HepG2 (cell line): Measurements from ENCODE around the gene TEKT5. TPM values are rescaled to one million over a fixed set of nuclear protein-coding genes. Genes with fewer than 3 reads are reported as not detected.

Source experiments
- ATAC-seq: fragments of 200-7000 bp; cut with Tn5 transposase; 3 replicates; pipeline ENCODE4 v1.9.1; 2020; ENCODE audit warnings: mild to moderate bottlenecking, moderate library complexity
- BruUV-seq: library from RNA; stranded (reverse); fragments of 400-500 nt; replicated peaks from 2 replicates; lab custom pipeline; 2021; lab: Mats Ljungman, UMichigan
- CTCF ChIA-PET: fragments of 300-600 bp; formaldehyde crosslinking; extraction: SDS; loops from one replicate; lab custom pipeline; 2021; ENCODE audit warnings: low total read pairs, inconsistent platforms, low intra/inter-chr PET ratio; lab: Yijun Ruan, JAX
- POLR2A ChIA-PET: fragments of 350-600 bp; sonication (Branson Sonifier 250); formaldehyde crosslinking; loops from one replicate; lab custom pipeline; 2020; ENCODE audit warnings: antibody characterized with exemption, inconsistent platforms; lab: Yijun Ruan, JAX
- DNase-seq: peaks from one replicate; pipeline ENCODE4 v3.0.0-alpha.2; 2015; ENCODE audit warnings: low spot score
- FAIRE-seq: peaks from 3 replicates; lab custom pipeline; 2011; peaks lifted over from hg19 to GRCh38; lab: Jason Lieb, UNC
- H2AFZ ChIP-seq: one replicate; pipeline ENCODE4 v1.6.1; 2011; ENCODE audit warnings: low read length, inconsistent platforms
- H3K27ac ChIP-seq: fragments of 300-600 bp; 3 replicates; pipeline ENCODE4 v1.8.0; 2011; ENCODE audit warnings: mixed run types, mild to moderate bottlenecking, mixed read lengths, low read length, inconsistent platforms; ENCODE audit not compliant: insufficient read depth; ENCODE audit errors: extremely low read length
- H3K27me3 ChIP-seq, 2 experiments: fragments of 200-600 bp in 1 of 2; 2 replicates in 1 of 2; 3 replicates in 1 of 2; pipeline versions ENCODE4 v1.6.0 to v1.8.0; 2011; ENCODE audit warnings: low read length in 2 of 2, mild to moderate bottlenecking in 2 of 2, moderate library complexity in 2 of 2, inconsistent platforms in 1 of 2; ENCODE audit not compliant: insufficient read depth in 2 of 2, control insufficient read depth in 1 of 2
- H3K36me3 ChIP-seq, 2 experiments: fragments of 200-600 bp in 1 of 2; replicated peaks in 1 of 2; 2 replicates in 1 of 2; 3 replicates in 1 of 2; pipeline versions ENCODE4 v1.5.1 to v1.8.0; 2011; ENCODE audit warnings: low read length in 2 of 2, inconsistent platforms in 1 of 2; ENCODE audit not compliant: insufficient read depth in 2 of 2, control insufficient read depth in 1 of 2
- H3K4me1 ChIP-seq: 2 replicates; pipeline ENCODE4 v1.5.1; 2012; ENCODE audit warnings: low read length, inconsistent platforms; ENCODE audit not compliant: insufficient read depth
- H3K4me2 ChIP-seq: 2 replicates; pipeline ENCODE4 v1.6.0; 2011; ENCODE audit warnings: low read depth, low read length, inconsistent platforms
- H3K4me3 ChIP-seq, 3 experiments: fragments of 200-600 bp in 1 of 3; sonication (generic), shearing (Covaris generic) in 1 of 3; replicated peaks in 1 of 3; 2 replicates each; pipeline ENCODE4 v1.5.1; 2011 to 2016; ENCODE audit warnings: low read length in 3 of 3, inconsistent platforms in 2 of 3, low read depth in 2 of 3, mild to moderate bottlenecking in 2 of 3, control low read depth in 1 of 3, mixed read lengths in 1 of 3; ENCODE audit not compliant: insufficient read depth in 1 of 3
- H3K79me2 ChIP-seq: one replicate; pipeline ENCODE4 v1.6.1; 2011; ENCODE audit warnings: low read length, inconsistent platforms; ENCODE audit not compliant: insufficient read depth
- H3K9ac ChIP-seq: 2 replicates; pipeline ENCODE4 v1.6.0; 2011; ENCODE audit warnings: mild to moderate bottlenecking, low read depth, low read length, inconsistent platforms; ENCODE audit not compliant: insufficient read depth
- H3K9me3 ChIP-seq: 2 replicates; pipeline ENCODE4 v1.5.1; 2012; ENCODE audit warnings: mild to moderate bottlenecking, low read length
- H4K20me1 ChIP-seq: 2 replicates; pipeline ENCODE4 v1.6.0; 2011; ENCODE audit warnings: inconsistent platforms, mild to moderate bottlenecking, low read length, moderate library complexity; ENCODE audit not compliant: insufficient read depth
- CBX2 ChIP-seq, 2 experiments: fragments of 200-600 bp in 1 of 2; sonication (generic); formaldehyde crosslinking in 1 of 2; IDR thresholded peaks; 2 replicates each; pipeline versions ENCODE4 v1.7.0 to v1.8.1; 2018 to 2022; ENCODE audit warnings: low read depth in 2 of 2, low read length in 1 of 2, mild to moderate bottlenecking in 1 of 2, missing genetic modification reagents in 1 of 2
- CREB1 ChIP-seq, 2 experiments: fragments of 450-650 bp in 1 of 2; IDR thresholded peaks; 2 replicates each; pipeline ENCODE4 v1.6.1; 2016 to 2017; ENCODE audit warnings: control low read depth in 1 of 2, mild to moderate bottlenecking in 1 of 2, missing compliant biosample characterization in 1 of 2, missing genetic modification characterization in 1 of 2
- EED ChIP-seq: sonication (generic); formaldehyde crosslinking; IDR thresholded peaks from 2 replicates; pipeline ENCODE4 v1.5.0; 2020; ENCODE audit warnings: mild to moderate bottlenecking, missing genetic modification reagents
- FOXK2 ChIP-seq: fragments of 450-650 bp; IDR thresholded peaks from 2 replicates; pipeline ENCODE4 v1.6.1; 2016
- HIVEP1 ChIP-seq: sonication (generic); formaldehyde crosslinking; IDR thresholded peaks from 2 replicates; pipeline ENCODE4 v1.4.0; 2020; ENCODE audit warnings: mild to moderate bottlenecking, missing genetic modification reagents
- HNF4A ChIP-seq: sonication (generic); formaldehyde crosslinking; IDR thresholded peaks from 2 replicates; pipeline ENCODE4 v1.4.0; 2020; ENCODE audit warnings: missing genetic modification reagents
- HNRNPK ChIP-seq: fragments of 200-400 bp; formaldehyde crosslinking; IDR thresholded peaks from 2 replicates; pipeline ENCODE4 v1.6.1; 2018; ENCODE audit warnings: low read length, low read depth, moderate library complexity, mild to moderate bottlenecking; ENCODE audit not compliant: poor library complexity, severe bottlenecking
- HNRNPL ChIP-seq: fragments of 200-400 bp; formaldehyde crosslinking; IDR thresholded peaks from 2 replicates; pipeline ENCODE4 v1.6.1; 2017; ENCODE audit warnings: mild to moderate bottlenecking, low read depth, low read length
- HOXA5 ChIP-seq: sonication (generic); formaldehyde crosslinking; IDR thresholded peaks from 2 replicates; pipeline ENCODE4 v1.4.0; 2020; ENCODE audit warnings: missing genetic modification reagents
- HOXA7 ChIP-seq: sonication (generic); formaldehyde crosslinking; IDR thresholded peaks from 2 replicates; pipeline ENCODE4 v1.8.1; 2022; ENCODE audit warnings: mild to moderate bottlenecking, missing genetic modification reagents, moderate library complexity
- MED1 ChIP-seq: sonication (generic); formaldehyde crosslinking; IDR thresholded peaks from 2 replicates; pipeline ENCODE4 v1.4.0; 2020; ENCODE audit warnings: missing genetic modification reagents
- MIER2 ChIP-seq: IDR thresholded peaks from 2 replicates; pipeline ENCODE4 v1.6.1; 2016; ENCODE audit warnings: missing biosample characterization, missing genetic modification reagents
- NFYB ChIP-seq: sonication (generic); formaldehyde crosslinking; IDR thresholded peaks from 2 replicates; pipeline ENCODE4 v1.4.0; 2020; ENCODE audit warnings: missing genetic modification reagents
- RBAK ChIP-seq: sonication (generic); formaldehyde crosslinking; IDR thresholded peaks from 2 replicates; pipeline ENCODE4 v1.5.1; 2020; ENCODE audit warnings: mild to moderate bottlenecking, missing genetic modification reagents
- REXO4 ChIP-seq: sonication (generic); formaldehyde crosslinking; IDR thresholded peaks from 2 replicates; pipeline ENCODE4 v1.8.0; 2022; ENCODE audit warnings: missing genetic modification reagents, mild to moderate bottlenecking, borderline replicate concordance
- SMYD3 ChIP-seq: sonication (generic); formaldehyde crosslinking; IDR thresholded peaks from 2 replicates; pipeline ENCODE4 v1.8.1; 2023; ENCODE audit warnings: mild to moderate bottlenecking, missing genetic modification reagents
- SRF ChIP-seq: IDR thresholded peaks from 2 replicates; pipeline ENCODE4 v1.6.1; 2011; ENCODE audit warnings: mild to moderate bottlenecking, low read depth, low read length, moderate library complexity
- TAF1 ChIP-seq: sonication (generic); formaldehyde crosslinking; IDR thresholded peaks from 2 replicates; pipeline ENCODE4 v1.4.0; 2020; ENCODE audit warnings: missing genetic modification reagents
- ZNF143 ChIP-seq: sonication (generic); formaldehyde crosslinking; IDR thresholded peaks from 2 replicates; pipeline ENCODE4 v1.4.0; 2020; ENCODE audit warnings: missing genetic modification reagents
- ZNF264 ChIP-seq: sonication (generic); formaldehyde crosslinking; IDR thresholded peaks from 2 replicates; pipeline ENCODE4 v1.4.0; 2020; ENCODE audit warnings: missing genetic modification reagents
- ZNF607 ChIP-seq: sonication (generic); formaldehyde crosslinking; IDR thresholded peaks from 2 replicates; pipeline ENCODE4 v1.5.1; 2020; ENCODE audit warnings: missing genetic modification reagents, mild to moderate bottlenecking, borderline replicate concordance
- ZNF761 ChIP-seq: sonication (generic); formaldehyde crosslinking; conservative IDR thresholded peaks from 2 replicates; pipeline ENCODE4 v1.4.0; 2020; ENCODE audit warnings: mild to moderate bottlenecking, missing genetic modification reagents
- ZNF777 ChIP-seq: sonication (generic); formaldehyde crosslinking; IDR thresholded peaks from 2 replicates; pipeline ENCODE4 v1.4.0; 2020; ENCODE audit warnings: missing genetic modification reagents
- ZNF790 ChIP-seq: sonication (generic); formaldehyde crosslinking; IDR thresholded peaks from 2 replicates; pipeline ENCODE4 v1.8.0; 2022; ENCODE audit warnings: missing genetic modification reagents, mild to moderate bottlenecking, borderline replicate concordance
- WGBS: methylation state at CpG from one replicate; pipeline ENCODE4 v1.1.6; 2017; ENCODE audit warnings: low lambda C conversion rate; 5-methylcytosine and 5-hydroxymethylcytosine counted together
- in situ Hi-C: cut with HindIII; loops from 2 replicates; pipeline ENCODE4 v1.10.0; 2017; ENCODE audit warnings: low pct_unique_long_range_greater_than_20kb; ENCODE audit not compliant: extremely low pct_ligation_motif_present
- intact Hi-C: fragments of 100-400 bp; cut with micrococcal nuclease; formaldehyde crosslinking; loops from one replicate; pipeline ENCODE4 v1.10.0; 2022; ENCODE audit not compliant: unreplicated experiment
- polyA plus RNA-seq, 8 experiments: library from polyadenylated mRNA; depleted of rRNA in 3 of 8; stranded (reverse) in 7 of 8; unstranded in 1 of 8; fragments of >200 nt; fragmentation: Illumina TruSeq in 4 of 8; extraction: Trizol in 4 of 8; gene quantifications; 2 replicates each; pipeline versions ENCODE4 v1.2.1 to v1.2.3, GENCODE V29; 2011 to 2016; ENCODE audit warnings: low read depth in 4 of 8, missing spikeins in 1 of 8, mixed read lengths in 1 of 8; ENCODE audit not compliant: insufficient read depth in 1 of 8
- total RNA-seq, 5 experiments: library from RNA; depleted of rRNA; stranded (reverse); fragments of >200 nt; fragmentation: Illumina TruSeq; extraction: Trizol; gene quantifications; 2 replicates each; pipeline ENCODE4 v1.2.3, GENCODE V29; 2016; ENCODE audit warnings: low read depth in 1 of 5

The TEKT5 gene
- total and polyA plus RNA-seq, 2 of the 13 experiments (the other 11 are each of a cell fraction or from before 2014, with no cell fraction given), result 0.16 TPM; not detected in 1

DNA sequence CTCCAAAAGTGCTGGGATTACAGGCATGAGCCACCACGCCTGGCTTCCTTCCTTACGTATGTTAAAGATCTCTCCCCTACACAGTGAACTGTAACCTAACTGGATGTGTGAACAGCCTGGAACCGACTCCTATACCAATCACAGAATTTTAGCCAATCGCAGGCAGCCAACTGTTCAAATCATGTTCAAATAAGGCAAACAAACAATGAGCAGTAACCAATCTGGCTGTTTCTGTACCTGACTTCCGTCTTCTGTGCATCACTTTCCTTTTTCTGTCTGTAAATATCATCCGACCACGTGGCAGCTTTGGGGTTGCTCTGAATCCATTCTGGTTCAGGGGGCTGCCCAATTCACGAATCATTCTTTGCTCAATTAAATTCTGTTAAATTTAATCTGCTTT, 27.5 kb downstream of the TEKT5 start:
- H3K27me3 ChIP-seq, result peaks cover 4 to 8% of the 10 kb centered on the region in 2 experiments; a peak in 3 of 5 replicates
- FAIRE-seq, result no peak
- ChIA-PET CTCF (interaction anchor here (1.6 to 2.3 kb wide), 2 partner anchors 70 to 87 kb away, joined by 8 to 13 read pairs; partner anchors contain the start of gene EMP2), POLR2A (interaction anchor here (0.5 kb wide), 1 partner anchor 51 kb away, joined by 3 read pairs; no protein-coding TSS in a partner anchor)
- no peak overlapping the region for H3K4me2 ChIP-seq
- no peaks in the 10 kb centered on the region for H3K79me2 ChIP-seq
- no TSS peak for BruUV-seq
- peak overlapping the region; percentile 1 for H2AFZ ChIP-seq
- in situ Hi-C loops, result no loop called here
- no peaks in the 10 kb centered on the region for H4K20me1 ChIP-seq
- H3K27ac ChIP-seq, result no peak overlapping the region
- intact Hi-C loops, result no loop called here
- no peaks in the 10 kb centered on the region for H3K9me3 ChIP-seq
- H3K4me3 ChIP-seq, result no peak overlapping the region
- peaks cover 18% of the 10 kb centered on the region for H3K4me1 ChIP-seq
- 34% methylated on average over 8 of the region's 8 CpGs for WGBS
- no peak for DNase-seq
- no peak for ATAC-seq
- no peaks in the 10 kb centered on the region for H3K36me3 ChIP-seq
- H3K9ac ChIP-seq, result no peak overlapping the region
- TF ChIP-seq HNF4A (CRISPR knock-in tag) (no peak), HNRNPK (no peak), REXO4 (CRISPR knock-in tag) (no peak), MIER2 (CRISPR knock-in tag) (no peak), HOXA5 (CRISPR knock-in tag) (no peak), SRF (peak; percentile 85; the same call in 1 of the 2 replicates), ZNF777 (CRISPR knock-in tag) (no peak), NFYB (CRISPR knock-in tag) (peak; percentile 29; the same call in 1 of the 2 replicates), HIVEP1 (CRISPR knock-in tag) (no peak), ZNF143 (no peak), CBX2 (IDR thresholded peaks at IDR 0.05; ENCODE audit: low read depth, low read length) (no peak), CBX2 (CRISPR knock-in tag; IDR thresholded peaks at IDR 0.05; ENCODE audit: low read depth) (no peak), CREB1 (IDR thresholded peaks at IDR 0.05) (no peak), CREB1 (CRISPR knock-in tag; IDR thresholded peaks at IDR 0.05) (no peak), ZNF761 (CRISPR knock-in tag) (0 out of 2 replicates have a peak, but pooled peaks have one; percentile 7), FOXK2 (no peak), SMYD3 (CRISPR knock-in tag) (no peak), ZNF607 (CRISPR knock-in tag) (no peak), EED (CRISPR knock-in tag) (no peak), TAF1 (CRISPR knock-in tag) (no peak), HOXA7 (CRISPR knock-in tag) (no peak), MED1 (CRISPR knock-in tag) (no peak), HNRNPL (no peak), ZNF790 (CRISPR knock-in tag) (no peak), ZNF264 (CRISPR knock-in tag) (no peak), RBAK (CRISPR knock-in tag) (no peak)
